Prostate gland (tissue), 2 donors: ENCODE results near the gene N4BP2L2. TPM values are rescaled to one million over a fixed set of nuclear protein-coding genes. Genes with fewer than 3 reads are reported as not detected.
"Not testable (repeated sequence)": the region's sequence is repeated elsewhere in the genome, so short reads cannot be mapped to it uniquely, and the experiment has no call there.

Experiments
- DNase-seq: peaks from one replicate; pipeline ENCODE4 v3.0.0-alpha.2; 2019; ENCODE audit warnings: low spot score
- H3K27ac ChIP-seq, 2 donors: fragments of 200-600 bp; sonication (generic); 2 replicates each; pipeline ENCODE4 v1.5.1; 2017 to 2019
- H3K27me3 ChIP-seq: fragments of 200-600 bp; sonication (generic); replicated peaks from 2 replicates; pipeline ENCODE4 v1.5.1; 2019; ENCODE audit not compliant: insufficient read depth
- H3K36me3 ChIP-seq, 2 donors: fragments of 200-600 bp; sonication (generic); 1 replicate in 1 of 2; 2 replicates in 1 of 2; pipeline versions ENCODE4 v1.5.1 to v1.8.1; 2017 to 2019
- H3K4me1 ChIP-seq: fragments of 200-600 bp; sonication (generic); replicated peaks from 2 replicates; pipeline ENCODE4 v1.5.1; 2019
- H3K4me3 ChIP-seq, 2 donors: fragments of 200-600 bp; sonication (generic); 2 replicates each; pipeline ENCODE4 v1.5.1; 2017 to 2019
- H3K9me3 ChIP-seq: fragments of 200-600 bp; sonication (generic); 2 replicates; pipeline ENCODE4 v1.5.1; 2017
- POLR2A ChIP-seq: fragments of 450-650 bp; IDR thresholded peaks from one replicate; pipeline ENCODE4 v1.6.1; 2016; ENCODE audit warnings: antibody characterized with exemption, mild to moderate bottlenecking
- POLR2AphosphoS5 ChIP-seq: sonication (generic); formaldehyde crosslinking; IDR thresholded peaks from one replicate; pipeline ENCODE4 v1.6.1; 2017; ENCODE audit warnings: antibody characterized with exemption
- WGBS: methylation state at CpG from one replicate; pipeline ENCODE4 v1.1.5; 2018; 5-methylcytosine and 5-hydroxymethylcytosine counted together
- intact Hi-C: fragments of 100-400 bp; cut with DNase I; formaldehyde crosslinking; loops from one replicate; pipeline ENCODE4 v1.14.2; 2022
- total RNA-seq, 2 donors: library from RNA; depleted of rRNA; stranded (reverse); fragments of >200 nt; gene quantifications; one replicate each; pipeline ENCODE4 v1.1.0, GENCODE V29; 2016
- TF ChIP-seq, protein P1 (sequence below), 4 experiments: fragments of 200-600 bp in 2 of 4; fragments of 450-650 bp in 2 of 4; sonication (generic) in 2 of 4; IDR thresholded peaks; 1 replicate in 3 of 4; 2 replicates in 1 of 4; pipeline ENCODE4 v1.5.1; 2016 to 2019; ENCODE audit warnings: antibody characterized with exemption in 4 of 4, mild to moderate bottlenecking in 2 of 4, moderate library complexity in 2 of 4

Gene N4BP2L2
- total RNA-seq, 2 donors from 2014 or later = 80.9 to 475 TPM

DNA sequence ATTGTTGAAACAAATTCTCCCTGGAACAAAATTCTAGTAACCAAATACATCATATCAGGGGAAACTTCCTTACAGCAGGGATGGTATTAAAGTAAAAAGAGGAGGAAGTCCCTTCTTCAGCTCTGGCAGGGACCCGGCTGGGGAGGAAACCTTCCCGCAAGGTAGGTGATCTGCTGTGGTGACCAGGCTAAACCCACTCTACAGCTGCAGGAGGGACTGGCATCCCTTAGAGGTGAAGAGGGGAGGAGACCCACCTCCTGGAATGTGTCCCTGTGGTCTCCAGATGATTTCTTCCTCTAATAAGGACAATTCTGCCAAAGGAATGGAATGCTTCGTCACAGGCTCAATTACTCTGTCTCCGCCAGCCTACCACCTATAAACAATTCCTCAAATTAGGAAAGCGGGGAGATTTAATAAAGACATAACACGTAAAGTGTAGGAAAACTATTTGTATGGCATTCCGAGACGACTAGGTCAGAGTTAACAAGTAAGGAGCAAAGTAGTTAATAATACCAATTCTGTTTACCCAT is 47.0 kb upstream of the N4BP2L2 start:
- Histone ChIP-seq H3K27me3 (no peaks in the 10 kb centered on the region), H3K4me1 (no peaks in the 10 kb centered on the region), H3K27ac (peak overlapping the region; percentile 77 to 95), H3K9me3 (no peaks in the 10 kb centered on the region), H3K36me3 (no peaks in the 10 kb centered on the region), H3K4me3 (peak overlapping the region; percentile 76 to 85)
- DNase-seq = peak; percentile 8
- 8% methylated on average over 8 of the region's 8 CpGs for WGBS
- intact Hi-C loops = loop anchor here (5.0 to 10.0 kb wide), 2 partner anchors 681 to 1137 kb away; no protein-coding TSS in a partner anchor
- TF ChIP-seq, protein P1, sequence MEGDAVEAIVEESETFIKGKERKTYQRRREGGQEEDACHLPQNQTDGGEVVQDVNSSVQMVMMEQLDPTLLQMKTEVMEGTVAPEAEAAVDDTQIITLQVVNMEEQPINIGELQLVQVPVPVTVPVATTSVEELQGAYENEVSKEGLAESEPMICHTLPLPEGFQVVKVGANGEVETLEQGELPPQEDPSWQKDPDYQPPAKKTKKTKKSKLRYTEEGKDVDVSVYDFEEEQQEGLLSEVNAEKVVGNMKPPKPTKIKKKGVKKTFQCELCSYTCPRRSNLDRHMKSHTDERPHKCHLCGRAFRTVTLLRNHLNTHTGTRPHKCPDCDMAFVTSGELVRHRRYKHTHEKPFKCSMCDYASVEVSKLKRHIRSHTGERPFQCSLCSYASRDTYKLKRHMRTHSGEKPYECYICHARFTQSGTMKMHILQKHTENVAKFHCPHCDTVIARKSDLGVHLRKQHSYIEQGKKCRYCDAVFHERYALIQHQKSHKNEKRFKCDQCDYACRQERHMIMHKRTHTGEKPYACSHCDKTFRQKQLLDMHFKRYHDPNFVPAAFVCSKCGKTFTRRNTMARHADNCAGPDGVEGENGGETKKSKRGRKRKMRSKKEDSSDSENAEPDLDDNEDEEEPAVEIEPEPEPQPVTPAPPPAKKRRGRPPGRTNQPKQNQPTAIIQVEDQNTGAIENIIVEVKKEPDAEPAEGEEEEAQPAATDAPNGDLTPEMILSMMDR (IDR thresholded peaks at IDR 0.05) = no peak

DNA sequence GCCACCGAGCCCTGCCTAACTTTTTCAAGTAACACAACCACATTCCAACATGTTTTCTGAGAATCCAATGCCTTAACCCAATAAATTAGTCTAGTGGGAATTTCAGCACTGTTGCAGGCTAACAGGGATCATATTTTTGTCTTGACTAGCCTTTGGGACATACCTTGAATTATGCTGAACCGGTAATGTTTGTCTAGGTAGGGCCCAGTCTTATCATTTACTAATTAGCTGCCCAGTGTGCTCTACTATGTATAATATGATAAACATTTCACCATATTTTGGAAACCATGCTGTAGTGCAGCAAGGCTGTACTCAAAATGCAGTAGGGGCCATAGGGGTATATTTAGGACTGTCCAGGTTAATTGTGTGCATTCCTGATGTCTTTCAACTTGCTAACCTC is 44.4 kb upstream of the N4BP2L2 start:
- TF ChIP-seq POLR2A = no peak
- TF ChIP-seq, protein P1 (IDR thresholded peaks at IDR 0.05) = no peak
- TF ChIP-seq POLR2AphosphoS5 = no peak
- H3K9me3 ChIP-seq = no peaks in the 10 kb centered on the region
- no peaks in the 10 kb centered on the region for H3K27me3 ChIP-seq
- no peaks in the 10 kb centered on the region for H3K36me3 ChIP-seq
- DNase-seq = no peak
- no peak overlapping the region for H3K27ac ChIP-seq
- WGBS = 83% methylated on average over 2 of the region's 2 CpGs
- intact Hi-C loops = loop anchor here (10.0 kb wide), 1 partner anchor 678 kb away; no protein-coding TSS in a partner anchor
- H3K4me1 ChIP-seq = no peaks in the 10 kb centered on the region
- no peak overlapping the region for H3K4me3 ChIP-seq

DNA sequence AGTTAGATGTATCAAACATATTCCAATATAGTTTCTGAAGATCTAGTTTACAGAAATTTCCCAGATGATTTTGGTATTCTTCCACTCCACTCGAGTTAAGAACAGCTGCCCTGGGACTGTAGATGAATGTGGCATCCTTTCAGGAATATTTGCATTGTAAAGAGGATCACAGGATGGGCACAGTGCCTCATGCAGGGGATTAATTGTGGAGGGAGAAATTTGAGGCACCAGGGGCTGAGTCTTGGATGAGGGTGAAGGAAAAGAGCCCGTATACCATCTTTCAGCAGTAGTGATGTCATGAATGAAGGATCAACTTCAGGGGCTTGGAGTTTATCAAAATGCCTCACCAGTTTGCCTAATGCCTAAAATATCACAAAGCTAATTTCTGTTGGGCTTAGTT is 43.7 kb upstream of the N4BP2L2 start:
- Histone ChIP-seq H3K9me3 (no peaks in the 10 kb centered on the region), H3K27ac (no peak overlapping the region), H3K27me3 (no peaks in the 10 kb centered on the region), H3K36me3 (no peaks in the 10 kb centered on the region), H3K4me1 (no peaks in the 10 kb centered on the region), H3K4me3 (no peak overlapping the region)
- WGBS = 55% methylated on average over 2 of the region's 2 CpGs
- TF ChIP-seq POLR2A (no peak), POLR2AphosphoS5 (no peak)
- TF ChIP-seq, protein P1 (IDR thresholded peaks at IDR 0.05) = no peak
- DNase-seq = no peak
- intact Hi-C loops = loop anchor here (10.0 kb wide), 1 partner anchor 677 kb away; no protein-coding TSS in a partner anchor

DNA sequence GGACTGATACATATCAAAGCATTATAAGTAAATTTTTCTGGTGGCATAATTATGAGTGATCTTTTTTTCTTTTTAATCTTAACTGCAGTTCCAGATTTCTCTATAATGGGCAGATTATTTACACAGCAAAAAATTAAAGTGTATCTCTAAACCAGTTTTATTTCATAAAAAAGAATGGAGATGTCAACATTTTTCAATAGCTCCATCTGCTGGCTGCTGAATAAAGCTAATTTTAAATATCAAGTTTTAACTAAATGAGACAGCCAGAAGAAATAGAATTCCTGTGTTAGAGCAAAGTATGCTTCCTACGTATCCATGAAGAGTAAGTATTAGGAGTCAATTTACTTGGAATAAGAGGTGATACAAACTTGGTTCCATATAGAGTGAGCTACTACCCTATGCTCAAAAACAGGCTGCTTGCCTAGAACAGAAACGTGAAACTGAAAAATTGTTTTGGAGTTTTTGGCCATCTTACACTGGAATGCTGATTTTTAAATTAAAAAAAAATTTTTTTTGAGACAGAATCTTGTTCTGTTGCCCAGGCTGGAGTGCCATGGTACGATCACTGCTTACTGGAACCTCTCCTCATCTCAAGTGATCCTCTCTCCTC is 42.7 kb upstream of the N4BP2L2 start:
- 46% methylated on average over 3 of the region's 3 CpGs for WGBS
- no peaks in the 10 kb centered on the region for H3K4me1 ChIP-seq
- no peak overlapping the region for H3K27ac ChIP-seq
- TF ChIP-seq POLR2AphosphoS5 = no peak
- no peak for TF ChIP-seq POLR2A
- TF ChIP-seq, protein P1 (IDR thresholded peaks at IDR 0.05) = peak in 3 of 4 experiments; percentile 40 to 65 (median 62)
- no peaks in the 10 kb centered on the region for H3K36me3 ChIP-seq
- H3K9me3 ChIP-seq = no peaks in the 10 kb centered on the region
- no peak for DNase-seq
- H3K4me3 ChIP-seq = no peak overlapping the region
- no peaks in the 10 kb centered on the region for H3K27me3 ChIP-seq
- intact Hi-C loops = loop anchor here (10.0 kb wide), 1 partner anchor 676 kb away; no protein-coding TSS in a partner anchor

DNA sequence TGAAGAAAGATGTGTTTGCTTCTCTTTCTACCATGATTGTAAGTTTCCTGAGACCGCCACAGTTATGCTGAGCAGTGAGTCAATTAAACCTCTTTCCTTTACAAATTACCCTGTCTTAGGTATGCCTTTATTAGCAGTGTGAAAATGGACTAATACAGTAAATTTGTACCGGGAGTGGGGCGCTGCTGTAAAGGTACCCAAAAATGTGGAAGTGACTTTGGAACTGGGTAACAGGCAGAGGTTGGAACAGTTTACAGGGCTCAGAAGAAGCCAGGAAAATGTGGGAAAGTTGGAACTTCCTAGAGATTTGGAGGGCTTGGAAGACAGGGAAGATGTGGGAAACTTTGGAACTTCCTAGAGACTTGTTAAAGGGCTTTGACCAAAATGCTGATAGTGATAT is 38.4 kb upstream of the N4BP2L2 start:
- no peaks in the 10 kb centered on the region for H3K36me3 ChIP-seq
- intact Hi-C loops = loop anchor here (10.0 kb wide), 1 partner anchor 192 kb away; no protein-coding TSS in a partner anchor
- H3K27ac ChIP-seq = no peak overlapping the region
- no peaks in the 10 kb centered on the region for H3K9me3 ChIP-seq
- no peak overlapping the region for H3K4me3 ChIP-seq
- 96% methylated on average over 3 of the region's 3 CpGs for WGBS
- no peaks in the 10 kb centered on the region for H3K27me3 ChIP-seq
- H3K4me1 ChIP-seq = no peaks in the 10 kb centered on the region
- TF ChIP-seq, protein P1 (IDR thresholded peaks at IDR 0.05) = no peak
- no peak for TF ChIP-seq POLR2AphosphoS5
- TF ChIP-seq POLR2A = no peak
- no peak for DNase-seq

DNA sequence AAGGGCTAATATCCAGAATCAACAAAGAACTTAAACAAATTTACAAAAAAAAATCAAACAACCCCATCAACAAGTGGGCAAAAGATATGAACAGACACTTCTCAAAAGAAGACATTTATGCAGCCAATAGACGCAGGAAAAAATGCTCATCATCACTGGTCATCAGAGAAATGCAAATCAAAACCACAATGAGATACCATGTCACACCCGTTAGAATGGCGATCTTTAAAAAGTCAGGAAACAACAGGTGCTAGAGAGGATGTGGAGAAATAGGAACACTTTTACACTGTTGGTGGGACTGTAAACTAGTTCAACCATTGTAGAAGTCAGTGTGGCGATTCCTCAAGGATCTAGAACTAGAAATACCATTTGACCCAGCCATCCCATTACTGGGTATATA is 37.1 kb upstream of the N4BP2L2 start:
- DNase-seq, H3K27me3 ChIP-seq, H3K4me3 ChIP-seq, H3K4me1 ChIP-seq, H3K9me3 ChIP-seq, H3K27ac ChIP-seq, H3K36me3 ChIP-seq: not testable (repeated sequence)
- WGBS = 88% methylated on average over 4 of the region's 4 CpGs
- intact Hi-C loops = loop anchor here (10.0 kb wide), 1 partner anchor 191 kb away; no protein-coding TSS in a partner anchor

DNA sequence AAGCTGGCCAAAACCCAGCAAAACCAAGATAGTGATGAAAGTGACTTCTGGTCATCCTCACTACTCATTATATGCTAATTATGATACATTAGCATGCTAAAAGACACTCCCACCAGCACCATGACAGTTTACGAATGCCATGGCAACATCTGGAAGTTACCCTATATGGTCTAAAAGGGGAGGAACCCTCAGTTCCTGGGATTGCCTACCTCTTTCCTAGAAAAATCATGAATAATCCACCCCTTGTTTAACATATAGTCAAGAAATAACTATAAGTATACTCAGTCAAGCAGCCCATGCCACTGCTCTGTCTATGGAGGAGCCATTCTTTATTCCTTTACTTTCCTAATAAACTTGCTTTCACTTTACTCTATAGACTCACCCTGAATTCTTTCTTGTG is 22.2 kb upstream of the N4BP2L2 start:
- 96% methylated on average over 1 of the region's 1 CpG for WGBS
- H3K27ac ChIP-seq, H3K4me3 ChIP-seq, H3K27me3 ChIP-seq, H3K9me3 ChIP-seq, H3K36me3 ChIP-seq, intact Hi-C loops, DNase-seq, H3K4me1 ChIP-seq: not testable (repeated sequence)
